A673 (cell line): ENCODE data around the gene MYO18A. TPM values are rescaled to one million over a fixed set of nuclear protein-coding genes. Genes with fewer than 3 reads are reported as not detected.

Source experiments
- BruUV-seq: library from RNA; stranded (reverse); fragments of 400-500 nt; replicated peaks from 2 replicates; lab custom pipeline; 2021; lab: Mats Ljungman, UMichigan
- CTCF ChIA-PET: fragments of 300-600 bp; sonication (Branson Sonifier 250); formaldehyde crosslinking; loops from one replicate; lab custom pipeline; 2022; ENCODE audit warnings: antibody characterized with exemption; lab: Charles Lee
- POLR2A ChIA-PET: fragments of 300-600 bp; sonication (Branson Sonifier 250); formaldehyde crosslinking; loops from one replicate; lab custom pipeline; 2022; ENCODE audit warnings: antibody characterized with exemption; ENCODE audit not compliant: low non-redundant PET; lab: Charles Lee
- DNase-seq: peaks from one replicate; pipeline ENCODE4 v3.0.0-alpha.2; 2015; ENCODE audit warnings: low spot score
- H3K27ac ChIP-seq: fragments of 200-600 bp; sonication (generic); 2 replicates; pipeline ENCODE4 v1.5.1; 2016; ENCODE audit warnings: mixed run types, low read depth, mild to moderate bottlenecking, mixed read lengths, antibody characterized with exemption, low read length; ENCODE audit not compliant: poor library complexity, severe bottlenecking
- H3K27me3 ChIP-seq: fragments of 200-600 bp; sonication (generic); replicated peaks from 2 replicates; pipeline ENCODE4 v1.6.1; 2017; ENCODE audit warnings: mixed run types, low read depth, mild to moderate bottlenecking, mixed read lengths, antibody characterized with exemption, low read length; ENCODE audit not compliant: insufficient read depth, poor library complexity
- H3K36me3 ChIP-seq: fragments of 200-600 bp; sonication (generic); 2 replicates; pipeline ENCODE4 v1.6.1; 2016; ENCODE audit warnings: mixed run types, mild to moderate bottlenecking, mixed read lengths, antibody characterized with exemption, low read length; ENCODE audit not compliant: insufficient read depth, poor library complexity, severe bottlenecking
- H3K4me1 ChIP-seq: fragments of 200-600 bp; sonication (generic); 2 replicates; pipeline ENCODE4 v1.6.1; 2017; ENCODE audit warnings: mixed run types, mild to moderate bottlenecking, mixed read lengths, antibody characterized with exemption, low read length; ENCODE audit not compliant: insufficient read depth, poor library complexity, severe bottlenecking
- H3K4me3 ChIP-seq: fragments of 200-600 bp; sonication (generic); 2 replicates; pipeline ENCODE4 v1.5.1; 2016; ENCODE audit warnings: low read depth, mixed run types, mild to moderate bottlenecking, mixed read lengths, low read length; ENCODE audit not compliant: poor library complexity, severe bottlenecking
- H3K9me3 ChIP-seq: fragments of 200-600 bp; sonication (generic); 2 replicates; pipeline ENCODE4 v1.6.1; 2016; ENCODE audit warnings: mixed run types, low read depth, mild to moderate bottlenecking, mixed read lengths, antibody characterized with exemption, low read length; ENCODE audit not compliant: poor library complexity, severe bottlenecking
- EZH2 ChIP-seq: fragments of 200-600 bp; sonication (generic); IDR thresholded peaks from 2 replicates; pipeline ENCODE4 v1.6.1; 2017; ENCODE audit warnings: borderline replicate concordance, low read depth, mild to moderate bottlenecking, mixed read lengths, antibody characterized with exemption, low read length; ENCODE audit not compliant: poor library complexity, severe bottlenecking
- intact Hi-C: fragments of 100-400 bp; cut with micrococcal nuclease; formaldehyde crosslinking; loops from one replicate; pipeline ENCODE4 v1.10.0; 2022; ENCODE audit not compliant: unreplicated experiment
- total RNA-seq: library from RNA; stranded (reverse); gene quantifications from 2 replicates; pipeline ENCODE4 v1.2.3, GENCODE V29; 2021
- TF ChIP-seq, protein P1 (sequence below): fragments of 300-800, 200-600 bp; sonication (generic); conservative IDR thresholded peaks from 2 replicates; pipeline ENCODE4 v1.5.1; 2017; ENCODE audit warnings: low read depth, mild to moderate bottlenecking, antibody characterized with exemption, low read length, moderate library complexity, mixed read lengths

Gene MYO18A
- total RNA-seq, 1 experiment from 2014 or later, result 26.6 TPM

DNA sequence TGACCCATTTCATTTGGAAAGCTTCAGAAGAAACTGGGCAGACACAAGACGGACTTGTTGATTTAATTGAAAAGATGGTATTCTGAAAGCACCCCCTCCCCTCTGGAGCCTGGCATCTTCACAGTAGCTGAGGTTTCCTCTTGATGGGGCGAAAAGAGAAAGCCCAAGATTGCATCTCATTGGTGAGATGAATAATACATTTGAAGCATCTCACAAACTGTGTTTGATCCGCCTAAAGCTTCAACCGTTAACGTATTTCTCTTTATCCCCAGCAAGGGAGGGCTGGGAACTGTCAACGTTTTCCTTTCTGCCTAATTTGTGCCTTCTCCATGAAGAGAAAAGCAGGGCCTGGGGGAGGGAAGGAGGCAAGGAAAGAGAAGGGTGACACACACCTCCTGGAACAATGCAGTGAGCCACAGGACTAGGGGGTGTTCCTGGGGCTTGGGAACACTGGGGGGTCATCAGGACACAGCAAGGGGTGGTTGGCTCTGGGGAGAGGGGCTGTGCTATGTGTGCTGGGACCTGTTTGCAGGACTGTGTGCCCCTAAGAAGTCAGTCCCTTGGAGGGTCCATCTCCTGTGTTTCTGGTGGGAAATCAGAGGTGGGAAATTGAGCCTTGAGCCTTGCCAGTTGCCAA lies 155.8 kb downstream of the MYO18A start:
- TF ChIP-seq, protein P1, sequence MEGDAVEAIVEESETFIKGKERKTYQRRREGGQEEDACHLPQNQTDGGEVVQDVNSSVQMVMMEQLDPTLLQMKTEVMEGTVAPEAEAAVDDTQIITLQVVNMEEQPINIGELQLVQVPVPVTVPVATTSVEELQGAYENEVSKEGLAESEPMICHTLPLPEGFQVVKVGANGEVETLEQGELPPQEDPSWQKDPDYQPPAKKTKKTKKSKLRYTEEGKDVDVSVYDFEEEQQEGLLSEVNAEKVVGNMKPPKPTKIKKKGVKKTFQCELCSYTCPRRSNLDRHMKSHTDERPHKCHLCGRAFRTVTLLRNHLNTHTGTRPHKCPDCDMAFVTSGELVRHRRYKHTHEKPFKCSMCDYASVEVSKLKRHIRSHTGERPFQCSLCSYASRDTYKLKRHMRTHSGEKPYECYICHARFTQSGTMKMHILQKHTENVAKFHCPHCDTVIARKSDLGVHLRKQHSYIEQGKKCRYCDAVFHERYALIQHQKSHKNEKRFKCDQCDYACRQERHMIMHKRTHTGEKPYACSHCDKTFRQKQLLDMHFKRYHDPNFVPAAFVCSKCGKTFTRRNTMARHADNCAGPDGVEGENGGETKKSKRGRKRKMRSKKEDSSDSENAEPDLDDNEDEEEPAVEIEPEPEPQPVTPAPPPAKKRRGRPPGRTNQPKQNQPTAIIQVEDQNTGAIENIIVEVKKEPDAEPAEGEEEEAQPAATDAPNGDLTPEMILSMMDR, result no peak
- TF ChIP-seq EZH2, result no peak
- ChIA-PET CTCF (no interaction called here), POLR2A (interaction anchor here (0.6 kb wide), 1 partner anchor 579 kb away, joined by 3 read pairs; no protein-coding TSS in a partner anchor)
- intact Hi-C loops, result no loop called here
- BruUV-seq, result no TSS peak
- Histone ChIP-seq H3K27me3 (no peaks in the 10 kb centered on the region), H3K4me3 (no peak overlapping the region), H3K9me3 (no peaks in the 10 kb centered on the region), H3K4me1 (peaks cover 17% of the 10 kb centered on the region), H3K27ac (no peak overlapping the region), H3K36me3 (no peaks in the 10 kb centered on the region)
- no peak for DNase-seq

DNA sequence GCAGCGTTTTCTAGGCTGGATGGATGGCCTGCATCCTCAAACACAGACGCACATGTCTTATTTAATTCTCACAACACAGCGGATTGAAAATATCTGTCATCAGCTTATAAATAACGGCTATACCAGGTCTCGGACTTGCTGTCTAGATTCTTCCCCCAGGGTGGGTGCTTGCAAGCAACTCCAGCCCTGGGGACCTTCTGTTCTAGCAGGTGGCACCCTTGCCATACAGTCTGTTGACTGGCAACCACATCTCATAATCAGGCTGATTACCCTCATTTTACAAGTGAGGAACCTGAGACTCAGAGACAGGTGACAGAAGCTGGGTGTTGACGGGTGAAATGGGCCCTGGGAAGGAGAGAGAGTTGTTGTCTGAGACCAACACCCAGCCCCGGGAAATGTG lies 158.1 kb downstream of the MYO18A start:
- no peak for DNase-seq
- no peaks in the 10 kb centered on the region for H3K9me3 ChIP-seq
- ChIA-PET CTCF (no interaction called here), POLR2A (no interaction called here)
- no peak overlapping the region for H3K27ac ChIP-seq
- no peaks in the 10 kb centered on the region for H3K36me3 ChIP-seq
- H3K4me3 ChIP-seq, result no peak overlapping the region
- no peaks in the 10 kb centered on the region for H3K27me3 ChIP-seq
- peaks cover 16% of the 10 kb centered on the region for H3K4me1 ChIP-seq
- TF ChIP-seq, protein P1, result no peak
- TF ChIP-seq EZH2, result no peak
- no TSS peak for BruUV-seq
- intact Hi-C loops, result no loop called here

DNA sequence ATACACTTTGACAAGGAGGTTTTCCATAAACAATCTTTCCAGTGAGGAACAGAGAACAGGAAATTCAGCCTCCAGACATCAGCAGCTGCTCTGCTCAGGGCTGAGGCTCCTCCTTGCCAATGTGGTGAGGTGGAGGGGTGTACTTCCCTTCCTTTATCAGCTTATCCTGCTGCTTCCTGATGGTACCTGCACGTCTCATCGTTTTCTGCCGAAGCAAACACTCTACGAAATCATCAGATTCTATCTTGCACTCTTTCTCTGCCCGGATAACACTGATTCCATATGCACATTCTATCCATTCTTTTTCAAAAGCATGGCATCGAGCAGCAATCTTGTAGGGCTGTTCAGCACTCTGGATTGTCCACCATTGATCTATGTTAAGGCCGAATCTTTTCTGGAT lies 159.0 kb downstream of the MYO18A start:
- Histone ChIP-seq H3K9me3 (no peaks in the 10 kb centered on the region), H3K36me3 (no peaks in the 10 kb centered on the region), H3K4me1 (peaks cover 24% of the 10 kb centered on the region), H3K4me3 (no peak overlapping the region), H3K27me3 (no peaks in the 10 kb centered on the region), H3K27ac (no peak overlapping the region)
- ChIA-PET CTCF (no interaction called here), POLR2A (no interaction called here)
- no TSS peak for BruUV-seq
- no peak for TF ChIP-seq EZH2
- TF ChIP-seq, protein P1, result no peak
- DNase-seq, result no peak
- intact Hi-C loops, result no loop called here

Other genes starting within 250 kb of the MYO18A start
- gene PHF12, start 228.9 kb downstream of the MYO18A start, total RNA-seq, result 63.3 and 73.4 TPM in 2 replicates
- 1.5 and 2.6 TPM in 2 replicates for gene SEZ6, start 174.4 kb downstream of the MYO18A start, total RNA-seq
- gene PIPOX, start 137.3 kb downstream of the MYO18A start, total RNA-seq, result 7.8 and 8.8 TPM in 2 replicates
- gene CRYBA1, start 66.5 kb upstream of the MYO18A start, total RNA-seq, result not detected in 2 replicates
- gene NUFIP2, start 113.8 kb upstream of the MYO18A start, total RNA-seq, result 80.4 and 93.4 TPM in 2 replicates
- 83.8 and 85.5 TPM in 2 replicates for gene TAOK1, start 210.0 kb upstream of the MYO18A start, total RNA-seq